Skeletal muscle satellite cell (primary cell): ENCODE measurements around the gene SMNDC1.
"Not testable (repeated sequence)": the region's sequence is repeated elsewhere in the genome, so short reads cannot be mapped to it uniquely, and the experiment has no call there.

ENCODE experiments used
- H3K27me3 ChIP-seq: 2 replicates; pipeline ENCODE4 v1.7.0; 2013; ENCODE audit warnings: low read length; ENCODE audit not compliant: control insufficient read depth, insufficient read depth
- H3K36me3 ChIP-seq: 2 replicates; pipeline ENCODE4 v1.7.0; 2013; ENCODE audit warnings: mild to moderate bottlenecking, control low read depth, low read length; ENCODE audit not compliant: insufficient read depth
- H3K4me1 ChIP-seq: 2 replicates; pipeline ENCODE4 v1.7.0; 2013; ENCODE audit warnings: low read length; ENCODE audit not compliant: control insufficient read depth, insufficient read depth
- H3K4me2 ChIP-seq: 2 replicates; pipeline ENCODE4 v1.7.0; 2013; ENCODE audit warnings: mild to moderate bottlenecking, low read length
- H3K4me3 ChIP-seq: 2 replicates; pipeline ENCODE4 v1.7.0; 2013; ENCODE audit warnings: low read length
- H3K9ac ChIP-seq: 2 replicates; pipeline ENCODE4 v1.7.0; 2013; ENCODE audit warnings: mild to moderate bottlenecking, low read depth, low read length, moderate library complexity
- H3K9me3 ChIP-seq: replicated peaks from 2 replicates; pipeline ENCODE4 v1.7.0; 2013; ENCODE audit warnings: mild to moderate bottlenecking, control low read depth, low read length

Gene SMNDC1

DNA sequence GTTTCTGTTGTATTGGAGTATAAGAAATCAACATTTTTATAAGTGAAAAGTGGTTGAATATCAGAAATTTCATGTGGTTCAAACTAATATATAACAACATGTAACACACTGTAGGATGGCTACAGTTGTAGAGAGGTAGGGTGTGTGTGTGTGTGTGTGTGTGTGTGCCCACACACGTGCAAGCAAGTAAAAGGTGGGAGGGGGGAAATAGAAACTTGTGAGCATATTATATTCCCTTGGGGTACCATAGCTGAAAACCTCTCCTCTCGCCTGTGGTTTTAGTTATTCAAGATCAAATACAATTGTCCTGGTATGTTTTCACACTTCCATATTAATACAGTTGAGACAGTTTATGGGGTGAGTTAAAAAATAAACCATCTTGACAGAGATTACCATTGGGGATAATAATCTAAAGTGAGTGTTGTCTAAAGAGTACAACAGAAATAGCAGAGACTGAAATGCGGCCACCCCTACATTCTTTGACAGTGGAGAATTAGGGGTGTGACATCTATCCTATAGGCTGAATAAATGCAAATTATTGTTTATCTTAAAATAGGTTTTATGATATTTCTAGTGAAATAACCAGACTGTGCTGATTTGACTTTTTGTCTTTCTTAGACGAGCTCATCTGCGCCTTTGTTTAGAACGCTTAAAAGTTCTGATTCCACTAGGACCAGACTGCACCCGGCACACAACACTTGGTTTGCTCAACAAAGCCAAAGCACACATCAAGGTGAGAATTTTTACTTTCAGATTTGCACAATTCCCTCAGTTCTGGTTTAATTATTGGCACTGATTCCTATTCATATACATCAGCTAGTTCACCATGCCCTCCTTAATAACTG, 25.9 kb downstream of the SMNDC1 start:
- Histone ChIP-seq H3K9ac (peak overlapping the region; percentile 32), H3K4me3 (peak overlapping the region; percentile 25), H3K9me3 (no peaks in the 10 kb centered on the region)

DNA sequence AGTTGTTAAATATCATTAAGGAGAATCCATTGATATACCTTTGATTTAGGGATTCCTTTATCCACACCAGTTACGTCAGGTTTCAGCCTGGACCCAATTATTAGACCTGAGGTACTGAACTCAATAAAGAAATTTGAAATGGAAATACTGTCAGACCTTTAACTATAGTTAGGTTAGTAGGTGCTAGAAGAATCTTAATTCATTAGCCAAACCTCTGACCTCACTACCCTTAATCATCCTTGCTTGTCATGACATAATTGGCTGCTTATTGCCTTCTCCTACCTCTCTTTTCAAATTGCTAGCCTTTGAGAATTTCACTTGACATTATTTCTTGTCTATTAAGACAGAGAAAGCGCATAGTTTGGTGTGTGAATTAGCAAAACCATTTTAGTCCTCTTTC, 27.1 kb downstream of the SMNDC1 start:
- no peaks in the 10 kb centered on the region for H3K27me3 ChIP-seq
- H3K4me2 ChIP-seq: no peak overlapping the region
- peaks cover 11% of the 10 kb centered on the region for H3K4me1 ChIP-seq
- no peak overlapping the region for H3K9ac ChIP-seq
- no peaks in the 10 kb centered on the region for H3K36me3 ChIP-seq
- no peaks in the 10 kb centered on the region for H3K9me3 ChIP-seq
- H3K4me3 ChIP-seq: no peak overlapping the region

More for the DNA sequence above, 25.9 kb downstream of the SMNDC1 start:
- Histone ChIP-seq H3K4me1 (peaks cover 4% of the 10 kb centered on the region), H3K36me3 (no peaks in the 10 kb centered on the region), H3K4me2 (peak overlapping the region; percentile 68), H3K27me3 (no peaks in the 10 kb centered on the region)

- H3K4me2 ChIP-seq: no peak overlapping the region
- peaks cover 11% of the 10 kb centered on the region for H3K4me1 ChIP-seq
- H3K9ac ChIP-seq: no peak overlapping the region
- H3K9me3 ChIP-seq: no peaks in the 10 kb centered on the region
- no peak overlapping the region for H3K4me3 ChIP-seq
- no peaks in the 10 kb centered on the region for H3K27me3 ChIP-seq
- no peaks in the 10 kb centered on the region for H3K36me3 ChIP-seq
Measured at GRCh38 chr10:110276603-110277002, 28.1 kb downstream of the SMNDC1 start.

DNA sequence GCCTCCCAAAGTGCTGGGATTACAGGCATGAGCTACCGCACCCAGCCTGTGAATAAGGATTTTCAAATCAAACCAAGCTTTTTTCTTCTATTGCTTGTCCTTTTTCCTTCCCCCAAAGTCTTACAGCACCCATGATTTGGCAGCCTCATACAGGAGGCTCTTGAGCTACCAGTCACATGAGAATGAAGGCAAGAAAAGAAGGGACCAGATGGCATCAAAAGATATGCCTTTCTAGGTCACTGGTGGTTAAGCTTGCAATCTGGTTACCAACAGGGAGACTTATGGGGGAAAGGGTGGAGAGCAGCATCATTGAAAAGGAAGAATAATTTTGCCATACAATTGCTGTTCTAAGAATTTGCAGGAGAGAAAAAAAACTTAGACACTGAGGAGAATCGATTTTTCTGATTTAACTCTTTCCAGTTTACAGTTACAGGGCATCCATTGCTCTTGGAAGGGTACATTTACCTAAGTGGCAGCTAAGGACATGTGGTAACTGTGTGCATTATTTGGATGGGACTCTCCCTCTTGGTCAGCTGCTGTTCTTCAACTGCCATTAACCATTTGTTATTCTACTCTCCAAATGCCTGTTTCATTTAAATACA, 29.5 kb downstream of the SMNDC1 start:
- H3K4me1 ChIP-seq: peaks cover 11% of the 10 kb centered on the region
- H3K36me3 ChIP-seq: no peaks in the 10 kb centered on the region
- no peaks in the 10 kb centered on the region for H3K9me3 ChIP-seq

DNA sequence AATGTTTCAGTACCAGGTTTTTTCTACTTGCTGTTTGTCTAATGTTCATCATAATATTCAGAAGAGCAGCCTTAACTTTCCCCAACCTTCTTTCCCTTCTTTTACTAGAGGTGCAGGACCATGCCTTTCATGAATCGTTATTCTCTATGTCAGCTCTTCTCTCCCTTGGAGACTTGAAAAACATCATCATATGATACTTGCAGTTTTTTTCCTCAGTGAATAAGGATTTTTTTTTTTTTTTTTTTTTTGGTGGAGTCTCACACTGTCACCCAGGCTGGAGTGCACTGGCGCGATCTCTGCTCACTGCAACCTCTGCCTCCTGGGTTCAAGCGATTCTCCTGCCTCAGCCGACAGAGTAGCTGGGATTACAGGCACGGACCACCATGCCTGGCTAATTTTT, 30.1 kb downstream of the SMNDC1 start:
- no peak overlapping the region for H3K9ac ChIP-seq
- no peaks in the 10 kb centered on the region for H3K36me3 ChIP-seq
- no peak overlapping the region for H3K4me3 ChIP-seq
- H3K4me1 ChIP-seq: peaks cover 15% of the 10 kb centered on the region
- H3K4me2 ChIP-seq: no peak overlapping the region
- H3K27me3 ChIP-seq: no peaks in the 10 kb centered on the region
- no peaks in the 10 kb centered on the region for H3K9me3 ChIP-seq

More for the DNA sequence above, 29.5 kb downstream of the SMNDC1 start:
- Histone ChIP-seq H3K4me2 (no peak overlapping the region), H3K4me3 (no peak overlapping the region), H3K9ac (no peak overlapping the region), H3K27me3 (no peaks in the 10 kb centered on the region)

GRCh38 chr10:110274072-110274627, 30.6 kb downstream of the SMNDC1 start:
- Histone ChIP-seq H3K9ac (no peak overlapping the region), H3K9me3 (no peaks in the 10 kb centered on the region), H3K4me3 (no peak overlapping the region), H3K4me2 (no peak overlapping the region), H3K36me3 (no peaks in the 10 kb centered on the region), H3K27me3 (no peaks in the 10 kb centered on the region), H3K4me1 (peaks cover 18% of the 10 kb centered on the region)

DNA sequence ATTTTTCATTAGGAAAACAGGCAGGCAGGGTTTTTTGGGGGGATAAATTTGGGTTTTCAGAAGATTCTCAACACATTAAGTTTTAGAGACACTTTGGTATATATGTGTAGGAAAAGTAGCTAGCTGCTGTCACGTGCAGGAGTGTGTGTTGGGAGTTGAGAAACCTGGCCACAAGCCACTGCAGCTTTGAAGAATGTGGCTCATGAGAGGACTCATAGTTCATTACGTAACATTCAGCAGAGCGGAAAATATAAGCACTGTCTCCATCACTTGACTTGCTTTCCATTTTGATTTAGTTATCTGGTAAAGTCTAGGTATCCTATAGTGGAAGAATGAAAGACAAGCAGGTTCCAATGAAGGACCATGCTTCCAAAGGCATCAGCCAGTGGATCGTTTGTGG, 31.2 kb downstream of the SMNDC1 start:
- no peak overlapping the region for H3K4me3 ChIP-seq
- no peaks in the 10 kb centered on the region for H3K9me3 ChIP-seq
- H3K4me2 ChIP-seq: no peak overlapping the region
- no peaks in the 10 kb centered on the region for H3K36me3 ChIP-seq
- H3K4me1 ChIP-seq: peaks cover 22% of the 10 kb centered on the region
- H3K27me3 ChIP-seq: no peaks in the 10 kb centered on the region
- H3K9ac ChIP-seq: no peak overlapping the region

DNA sequence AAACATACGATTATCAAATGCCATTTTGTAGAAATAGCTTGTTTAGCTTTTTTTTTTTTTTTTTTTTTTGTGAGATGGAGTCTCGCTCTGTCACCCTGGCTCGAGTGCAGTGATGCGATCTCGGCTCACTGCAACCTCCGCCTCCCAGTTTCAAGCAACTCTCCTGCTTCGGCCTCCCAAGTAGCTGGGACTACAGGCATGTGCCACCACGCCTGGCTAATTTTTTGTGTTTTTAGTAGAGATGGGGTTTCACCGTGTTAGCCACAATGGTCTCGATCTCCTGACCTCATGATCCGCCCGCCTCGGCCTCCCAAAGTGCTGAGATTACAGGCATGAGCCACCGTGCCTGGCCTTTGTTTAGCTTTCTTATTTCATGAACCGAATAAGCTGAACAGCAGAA, 31.7 kb downstream of the SMNDC1 start:
- H3K4me2 ChIP-seq, H3K27me3 ChIP-seq, H3K4me3 ChIP-seq, H3K9me3 ChIP-seq, H3K9ac ChIP-seq, H3K36me3 ChIP-seq: not testable (repeated sequence)
- H3K4me1 ChIP-seq: peaks cover 22% of the 10 kb centered on the region

GRCh38 chr10:110269374-110270318, 35.1 kb downstream of the SMNDC1 start:
- peak overlapping the region; percentile 48 for H3K4me3 ChIP-seq
- H3K27me3 ChIP-seq: no peaks in the 10 kb centered on the region
- no peaks in the 10 kb centered on the region for H3K9me3 ChIP-seq
- H3K36me3 ChIP-seq: no peaks in the 10 kb centered on the region
- H3K4me2 ChIP-seq: peak overlapping the region; percentile 76
- peaks cover 22% of the 10 kb centered on the region for H3K4me1 ChIP-seq
- peak overlapping the region; percentile 14 for H3K9ac ChIP-seq

GRCh38 chr10:110268971-110269370, 35.7 kb downstream of the SMNDC1 start:
- Histone ChIP-seq H3K9me3 (no peaks in the 10 kb centered on the region), H3K9ac (no peak overlapping the region), H3K27me3 (no peaks in the 10 kb centered on the region), H3K4me3 (no peak overlapping the region), H3K4me2 (peak overlapping the region; percentile 76), H3K36me3 (no peaks in the 10 kb centered on the region), H3K4me1 (peaks cover 22% of the 10 kb centered on the region)

DNA sequence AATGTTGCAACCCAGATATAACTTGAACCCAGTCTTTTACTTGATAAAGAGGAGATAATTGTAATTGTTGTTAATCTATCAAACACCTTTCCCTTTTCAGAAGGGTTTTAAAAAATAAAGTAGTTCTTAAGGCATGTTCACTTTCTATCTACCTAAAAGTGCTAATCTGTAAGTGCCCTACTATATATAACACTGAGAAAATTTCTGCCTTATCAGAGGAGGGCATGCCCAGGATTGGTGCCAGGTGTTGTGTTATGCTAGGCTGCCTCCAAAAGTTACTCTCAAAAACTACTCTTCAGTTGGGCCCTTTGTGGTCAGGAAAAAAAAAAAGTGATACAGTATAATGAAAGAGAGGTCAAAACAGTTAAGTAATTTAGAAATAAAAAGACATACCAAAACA, 36.3 kb downstream of the SMNDC1 start:
- Histone ChIP-seq H3K36me3 (no peaks in the 10 kb centered on the region), H3K4me1 (peaks cover 22% of the 10 kb centered on the region), H3K4me3 (no peak overlapping the region), H3K4me2 (no peak overlapping the region), H3K9me3 (no peaks in the 10 kb centered on the region), H3K27me3 (no peaks in the 10 kb centered on the region), H3K9ac (no peak overlapping the region)
